Stimulated activated CD8-positive, alpha-beta memory T cell treated with anti-CD3 and anti-CD28 coated beads, Interleukin-15, amount 100 ng/mL, for 48 hours (primary cell): ENCODE data around the gene KIF20B.
"Not testable (repeated sequence)": the region's sequence is repeated elsewhere in the genome, so short reads cannot be mapped to it uniquely, and the experiment has no call there.

Experiments
- DNase-seq, 2 donors: peaks; one replicate each; pipeline ENCODE4 v3.0.0-alpha.2; 2020; ENCODE audit warnings: low read depth in 2 of 2

KIF20B gene

DNA sequence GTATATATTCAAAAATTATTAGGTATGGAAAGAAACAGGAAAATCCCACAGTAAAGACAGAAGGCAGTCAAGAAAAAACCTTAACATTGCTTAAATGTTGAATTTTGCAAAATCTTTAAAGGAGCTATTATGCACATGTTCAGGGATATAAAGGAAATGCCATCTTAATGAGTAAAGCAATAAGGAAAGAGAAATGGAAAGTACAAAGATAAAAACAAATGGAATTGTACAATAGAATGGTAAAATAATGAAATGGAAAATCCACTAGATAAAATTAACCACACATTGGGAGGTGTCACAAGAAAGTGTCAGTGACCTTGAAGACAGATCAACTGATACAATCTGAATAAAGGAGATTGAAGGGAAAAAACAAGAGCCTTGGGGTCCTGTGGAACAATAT lies 82.0 kb downstream of the KIF20B start:
- DNase-seq, result no peak

DNA sequence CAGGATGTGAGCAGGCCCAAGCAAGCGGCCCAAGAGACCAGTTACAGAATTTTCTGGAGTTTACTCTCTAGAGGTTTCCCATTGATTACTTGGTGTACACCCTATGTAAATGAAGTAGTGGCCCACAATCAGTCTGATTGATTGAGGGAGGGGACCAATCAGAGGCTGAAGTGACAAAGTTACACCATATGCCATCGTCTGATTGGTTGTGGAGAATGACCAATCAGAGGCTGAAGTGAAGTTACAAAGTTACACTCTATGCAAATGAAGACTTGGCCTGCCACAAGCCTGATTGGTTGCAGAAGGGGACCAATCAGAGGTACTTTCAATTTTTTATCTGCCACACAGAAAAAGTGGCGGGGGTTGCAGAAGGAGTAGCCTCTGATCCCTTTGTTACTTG lies 83.7 kb downstream of the KIF20B start:
- DNase-seq, result no peak

DNA sequence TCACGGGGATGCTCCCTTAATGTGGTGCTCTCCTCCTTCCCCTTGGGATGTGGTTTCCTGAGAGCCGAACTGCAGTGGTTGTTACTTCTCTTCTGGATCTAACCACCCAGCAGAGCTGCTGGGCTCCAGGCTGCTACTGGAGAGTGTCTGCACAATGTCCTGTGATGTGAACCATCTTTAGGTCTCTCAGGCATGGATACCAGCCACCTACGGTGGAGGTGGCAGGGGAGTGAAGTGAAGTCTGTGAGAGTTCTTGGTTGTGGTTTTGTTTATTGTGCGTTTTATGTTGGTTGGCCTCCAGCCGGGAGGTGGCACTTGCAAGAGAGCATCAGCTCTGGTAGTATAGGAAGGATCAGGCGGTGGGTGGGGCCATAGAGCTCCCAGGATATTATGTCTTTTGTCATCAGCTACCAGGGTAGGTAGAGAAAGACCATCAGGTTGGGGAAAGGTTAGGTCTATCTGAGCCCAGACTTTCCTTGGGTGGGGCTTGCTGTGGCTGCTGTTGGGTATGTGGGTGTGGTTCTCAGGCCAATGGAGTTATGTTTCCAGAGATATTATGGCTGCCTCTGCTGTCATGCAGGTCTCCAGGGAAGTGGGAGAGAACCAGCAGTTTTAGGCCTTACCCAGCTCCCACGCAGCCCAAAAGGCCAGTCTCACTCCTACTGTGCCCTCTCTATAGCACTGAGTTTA lies 87.9 kb downstream of the KIF20B start:
- DNase-seq, result no peak

DNA sequence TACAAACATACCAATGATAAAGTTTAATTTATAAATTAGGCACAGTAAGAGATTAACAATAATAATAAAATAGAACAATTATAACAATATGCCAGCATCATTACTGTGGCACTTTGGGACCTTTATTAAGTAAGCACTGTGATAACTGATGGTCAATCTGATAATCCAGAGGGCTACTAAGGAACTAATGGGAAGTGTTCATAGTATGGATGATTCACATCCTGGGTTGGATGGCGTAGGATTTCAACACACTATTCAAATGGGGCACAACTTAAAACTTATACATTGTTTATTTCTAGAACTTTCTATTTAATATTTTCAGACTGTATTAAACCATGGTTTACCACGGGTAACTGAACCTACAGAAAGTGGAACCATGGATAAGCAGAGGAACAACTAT lies 90.8 kb downstream of the KIF20B start:
- DNase-seq, result no peak

DNA sequence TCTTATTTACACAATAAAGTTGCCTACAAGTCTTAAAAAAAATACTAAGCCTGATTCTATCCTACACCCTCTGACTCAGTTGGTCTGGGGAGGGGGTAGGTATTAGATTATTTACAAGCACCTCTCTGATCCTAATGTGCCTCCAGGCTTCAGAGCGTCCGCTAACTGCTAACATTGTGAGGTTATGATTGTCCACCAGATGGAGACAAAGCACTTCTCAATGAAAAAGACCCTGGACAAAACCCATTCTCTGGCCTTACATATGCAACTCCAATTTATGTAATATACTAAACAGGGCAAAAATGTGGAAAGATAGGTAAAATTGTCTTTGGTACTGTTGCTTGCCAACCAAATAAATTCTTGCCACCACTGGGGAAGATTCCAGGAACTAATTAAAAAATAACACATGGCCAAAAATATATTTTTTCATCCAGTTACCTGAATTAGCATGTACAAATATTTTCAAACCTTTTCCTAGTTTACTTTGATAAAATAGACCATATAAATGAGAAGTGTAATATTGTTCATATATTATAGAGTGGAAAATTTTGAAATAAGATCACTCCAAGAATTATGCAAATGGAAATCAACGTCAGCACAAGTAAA lies 92.4 kb downstream of the KIF20B start:
- DNase-seq, result no peak

DNA sequence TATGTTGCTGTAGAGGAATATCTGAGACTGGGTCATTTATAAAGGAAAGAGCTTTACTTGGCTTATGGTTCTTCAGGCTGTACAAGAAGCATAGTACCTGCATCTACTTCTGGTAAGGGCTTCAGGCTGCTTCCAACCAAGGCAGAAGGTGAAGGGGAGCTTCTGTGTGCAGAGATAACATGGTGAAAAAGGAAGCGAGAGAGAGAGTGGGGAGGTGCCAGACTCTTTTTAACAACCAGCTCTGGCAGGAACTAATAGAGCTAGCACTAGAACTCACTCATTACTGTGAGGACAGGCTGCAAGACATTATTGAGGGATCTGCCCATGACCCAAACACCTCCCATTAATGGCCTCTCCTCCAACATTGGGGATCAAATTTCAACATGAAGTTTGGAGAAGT lies 94.5 kb downstream of the KIF20B start:
- no peak for DNase-seq

DNA sequence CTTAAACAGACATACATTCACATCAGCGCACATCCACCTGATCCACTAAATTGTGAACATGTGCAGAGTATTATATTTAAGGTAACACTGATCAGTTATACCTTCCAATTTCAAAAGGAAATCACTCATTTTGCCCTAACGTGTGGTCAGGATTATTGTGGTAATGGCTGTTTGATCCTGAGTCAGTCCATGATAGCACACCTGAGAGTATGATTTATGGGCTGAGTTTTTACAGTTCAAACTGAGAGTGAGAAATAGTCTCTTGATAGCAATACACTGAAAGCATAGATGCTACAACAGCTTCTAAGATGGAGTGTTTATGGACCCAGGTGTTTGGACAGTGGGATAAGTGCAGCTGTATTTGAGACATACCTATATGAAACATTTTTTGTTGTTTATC lies 96.7 kb downstream of the KIF20B start:
- no peak for DNase-seq

DNA sequence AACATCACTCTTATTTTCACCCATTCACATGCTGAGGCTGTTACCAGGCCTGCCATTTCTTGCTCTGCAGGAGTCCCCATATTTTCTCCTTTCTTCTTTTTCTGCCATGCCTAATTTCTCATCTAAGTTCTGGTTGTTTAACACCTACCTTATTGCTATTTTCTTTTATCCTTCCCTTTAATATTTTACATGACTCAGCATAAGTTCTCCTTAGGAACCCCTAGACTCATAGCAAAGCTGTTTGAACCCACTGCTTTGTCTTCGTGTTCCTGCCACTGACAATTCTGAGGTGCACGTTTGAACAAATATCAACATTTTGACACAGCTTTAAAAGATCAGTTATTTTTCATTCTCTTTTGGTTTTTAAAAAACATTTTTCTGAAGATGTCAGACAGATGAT lies 98.2 kb downstream of the KIF20B start:
- DNase-seq, result no peak

DNA sequence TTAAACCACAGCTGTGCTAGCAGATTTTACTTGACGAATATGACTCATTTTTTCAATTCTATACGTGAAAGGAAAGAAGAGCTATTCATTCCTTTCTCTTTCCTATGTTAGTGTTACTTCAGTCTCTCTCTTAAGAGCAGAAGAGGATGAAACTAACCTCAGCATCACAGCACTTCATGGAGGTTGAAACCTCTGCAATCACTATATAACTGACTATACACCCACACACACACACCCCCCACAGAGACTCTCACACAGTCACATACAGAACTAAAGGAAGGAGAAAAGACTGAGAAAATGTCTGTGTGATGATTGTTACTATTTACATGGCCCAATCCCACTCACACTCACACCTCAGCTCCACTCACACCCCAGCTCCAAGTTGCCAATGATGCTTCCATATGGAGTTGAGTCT lies 104.2 kb downstream of the KIF20B start:
- peak; percentile 57 to 59 for DNase-seq

DNA sequence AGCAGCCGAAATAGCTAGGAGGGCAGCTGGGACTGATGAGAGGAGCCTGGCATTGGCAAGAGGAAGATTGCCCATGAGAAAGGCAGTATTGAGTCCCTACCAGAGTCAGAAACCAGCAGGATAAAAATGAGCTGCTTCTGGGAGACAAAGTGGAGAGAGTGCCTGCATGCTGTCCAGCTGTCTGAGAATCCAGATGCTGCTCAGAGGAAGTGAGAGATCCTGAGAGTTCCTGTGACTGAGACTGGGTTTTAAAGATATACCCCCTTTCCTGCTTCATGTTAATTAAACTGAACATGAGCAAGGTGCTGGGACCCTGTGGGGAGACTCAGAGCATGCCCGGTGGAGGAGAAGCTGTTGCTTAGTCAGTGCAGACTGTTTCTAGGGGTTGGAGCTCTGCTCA lies 107.5 kb downstream of the KIF20B start:
- DNase-seq, result no peak

DNA sequence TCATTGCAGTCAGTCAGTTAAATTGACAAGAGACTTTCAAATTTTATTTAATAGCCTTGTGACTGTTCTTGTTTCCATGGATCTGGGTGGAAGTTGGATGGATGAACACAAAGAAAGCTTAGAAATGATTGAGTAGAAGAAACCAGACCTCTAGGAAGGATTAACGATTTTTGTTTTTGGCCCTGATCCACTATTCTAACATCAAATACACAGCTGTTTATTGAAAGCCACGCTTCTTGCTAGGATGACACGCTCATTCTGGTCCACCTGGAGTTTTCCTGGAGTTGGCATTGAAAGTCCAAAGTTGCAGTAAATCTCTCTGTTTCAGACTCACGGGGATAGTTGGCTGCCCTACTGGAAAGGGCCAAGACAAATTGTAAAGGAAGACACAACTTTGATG lies 108.4 kb downstream of the KIF20B start:
- no peak for DNase-seq

DNA sequence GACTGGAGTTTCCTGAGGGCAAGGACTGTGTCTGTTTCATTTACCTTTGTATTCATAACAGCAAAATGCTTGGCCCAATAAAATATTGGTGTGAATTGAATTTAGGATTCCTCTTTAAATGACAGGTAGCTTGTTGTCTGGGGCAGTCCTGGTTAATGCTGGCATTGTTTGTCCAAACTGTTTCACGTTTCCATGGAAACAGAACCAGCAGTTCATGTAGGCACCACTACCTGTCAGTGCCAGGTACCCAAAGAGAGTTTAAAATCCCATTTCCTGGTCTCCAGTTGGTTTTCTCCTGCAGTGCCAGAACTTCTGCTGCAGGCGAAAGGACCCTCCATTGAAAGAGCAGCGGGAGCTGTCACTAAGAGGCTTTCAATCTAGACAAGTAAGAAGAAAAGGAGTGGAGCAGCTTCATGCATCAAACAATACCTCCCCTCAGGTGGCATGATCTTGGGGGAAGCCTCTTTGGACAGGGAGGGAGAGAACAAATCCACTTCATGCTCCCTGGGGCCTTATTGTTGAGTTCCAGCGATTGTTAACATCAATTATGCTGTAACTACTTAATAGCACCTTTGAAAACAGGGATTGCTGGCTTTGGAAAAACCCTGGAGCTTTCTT lies 109.6 kb downstream of the KIF20B start:
- DNase-seq, result no peak

DNA sequence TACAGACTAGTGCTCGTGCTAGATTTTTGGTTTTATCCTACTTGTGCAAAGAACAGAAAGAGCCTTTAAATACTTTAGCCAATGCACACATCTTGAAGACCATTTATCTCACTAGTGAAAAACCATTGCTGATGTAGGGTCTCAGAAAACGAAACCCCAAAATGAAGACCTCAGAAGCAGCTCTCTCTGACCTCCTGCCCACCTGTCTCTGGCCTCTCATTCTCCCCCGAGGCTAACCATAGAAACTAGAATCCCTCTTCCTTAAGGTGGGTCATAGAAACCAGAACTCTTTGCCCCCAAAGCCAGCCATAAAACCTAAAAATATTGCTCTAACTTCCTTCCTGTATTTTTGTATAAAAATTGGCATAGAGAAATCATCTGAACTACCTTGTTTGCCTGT lies 112.2 kb downstream of the KIF20B start:
- DNase-seq, result no peak

DNA sequence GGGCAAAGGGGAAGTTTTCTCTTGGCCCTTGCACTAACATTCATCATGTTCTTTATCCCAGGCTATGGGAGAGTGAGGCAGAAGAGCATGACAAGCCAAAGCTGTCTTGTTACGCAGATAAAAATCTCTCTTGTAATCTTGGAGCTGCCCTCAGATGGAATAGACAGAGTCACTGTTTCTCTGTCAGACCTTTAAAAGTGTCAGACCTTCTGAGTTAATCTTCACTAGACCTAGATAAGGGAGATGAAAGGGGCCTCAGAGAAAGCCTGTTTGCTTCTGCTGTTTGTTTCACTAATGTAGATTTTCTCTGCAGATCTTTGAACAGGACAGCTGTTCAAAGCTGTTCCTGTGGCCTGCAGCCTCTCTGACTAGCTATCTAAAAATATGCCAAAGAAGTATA lies 112.9 kb downstream of the KIF20B start:
- DNase-seq, result no peak

DNA sequence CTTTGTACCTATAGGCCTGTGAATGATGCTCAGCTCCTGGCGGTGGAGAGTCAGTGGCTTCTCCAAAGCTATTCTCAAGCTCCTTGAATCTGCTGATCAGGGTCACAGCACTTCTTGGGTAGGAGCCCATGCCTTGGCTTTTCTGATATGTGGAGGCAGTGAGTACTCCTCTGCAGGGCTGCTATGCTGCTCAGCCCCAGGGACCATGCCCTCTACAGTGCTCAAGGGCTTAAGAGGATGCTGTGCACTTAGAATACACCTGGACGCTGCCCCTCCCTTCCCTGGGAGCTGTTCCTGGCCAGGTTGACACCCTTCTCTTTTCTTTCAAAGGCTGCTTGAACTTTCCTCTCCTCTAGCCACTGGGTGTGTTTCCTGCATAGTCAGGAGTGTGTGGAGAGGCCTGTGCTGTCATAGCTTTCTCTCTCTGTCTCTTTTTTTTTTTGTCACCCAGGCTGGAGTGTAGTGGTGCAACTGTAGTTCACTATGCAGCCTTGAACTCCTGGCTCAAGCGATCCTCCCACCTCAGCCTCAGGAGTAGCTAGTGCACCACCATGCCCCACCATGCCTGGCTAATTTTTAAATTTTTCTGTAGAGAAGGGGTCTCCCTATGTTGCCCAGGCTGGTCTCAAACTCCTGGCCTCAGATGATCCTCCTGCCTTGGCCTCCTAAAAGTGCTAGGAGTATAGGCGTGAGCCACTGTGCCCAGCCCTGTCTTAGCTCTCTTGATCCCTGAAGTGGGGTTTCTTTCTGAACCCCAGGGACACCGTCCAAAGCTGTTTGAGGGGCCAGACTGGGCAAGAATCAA lies 113.9 kb downstream of the KIF20B start:
- no peak for DNase-seq

DNA sequence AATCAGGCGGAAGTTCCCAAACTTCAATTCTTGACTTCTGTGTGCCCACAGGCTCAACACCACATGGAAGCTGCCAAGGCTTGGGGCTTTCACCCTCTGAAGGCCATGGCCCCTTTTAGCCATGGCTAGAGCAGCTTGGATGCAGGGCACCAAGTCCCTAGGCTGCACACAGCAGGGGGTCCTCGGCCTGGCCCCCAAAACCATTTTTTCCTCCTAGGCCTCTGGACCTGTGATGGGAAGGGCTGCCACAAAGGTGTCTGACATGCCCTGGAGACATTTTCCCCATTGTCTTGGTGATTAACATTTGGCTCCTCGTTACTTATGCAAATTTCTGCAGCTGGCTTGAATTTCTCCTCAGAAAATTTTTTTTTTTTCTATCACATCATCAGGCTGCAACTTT lies 117.6 kb downstream of the KIF20B start:
- not testable (repeated sequence) for DNase-seq
